Panc1 (cell line): Measurements from ENCODE around the gene JAML. TPM values are rescaled to one million over a fixed set of nuclear protein-coding genes. Genes with fewer than 3 reads are reported as not detected.
A peak's percentile ranks its signal among the peaks of the same experiment; 100 is the strongest.

ENCODE experiments used
- ATAC-seq: fragments of 200-7000 bp; cut with Tn5 transposase; 2 replicates; pipeline ENCODE4 v1.9.1; 2020; ENCODE audit warnings: mild to moderate bottlenecking, moderate library complexity
- BruUV-seq: library from RNA; stranded (reverse); fragments of 400-500 nt; replicated peaks from 2 replicates; lab custom pipeline; 2021; lab: Mats Ljungman, UMichigan
- CTCF ChIA-PET: fragments of 300-600 bp; sonication (Branson Sonifier 250); formaldehyde crosslinking; loops from one replicate; lab custom pipeline; 2022; ENCODE audit warnings: antibody characterized with exemption; lab: Charles Lee
- POLR2A ChIA-PET: fragments of 300-600 bp; sonication (Branson Sonifier 250); formaldehyde crosslinking; loops from one replicate; lab custom pipeline; 2022; ENCODE audit warnings: antibody characterized with exemption; lab: Charles Lee
- DNase-seq: peaks from one replicate; pipeline ENCODE4 v3.0.0-alpha.2; 2010; ENCODE audit warnings: low read depth, low spot score
- H3K27ac ChIP-seq: 2 replicates; pipeline ENCODE4 v1.5.1; 2011; ENCODE audit warnings: mild to moderate bottlenecking, low read length, inconsistent platforms
- H3K27me3 ChIP-seq: fragments of 200-500 bp; sonication (Bioruptor generic); 2 replicates; pipeline ENCODE4 v1.6.0; 2014; ENCODE audit warnings: low read length, inconsistent platforms; ENCODE audit not compliant: control insufficient read depth, insufficient read depth
- H3K36me3 ChIP-seq: fragments of 200-500 bp; sonication (Bioruptor generic); 2 replicates; pipeline ENCODE4 v1.5.1; 2014; ENCODE audit warnings: inconsistent platforms, mild to moderate bottlenecking, low read length, moderate library complexity; ENCODE audit not compliant: control insufficient read depth, insufficient read depth
- H3K4me1 ChIP-seq: 2 replicates; pipeline ENCODE4 v1.5.1; 2011; ENCODE audit warnings: inconsistent platforms, mild to moderate bottlenecking, low read length, moderate library complexity; ENCODE audit not compliant: control insufficient read depth, insufficient read depth
- H3K4me3 ChIP-seq, 2 experiments: 2 replicates each; pipeline ENCODE4 v1.5.1; 2011 to 2012; ENCODE audit warnings: low read depth in 2 of 2, low read length in 2 of 2, mild to moderate bottlenecking in 2 of 2, inconsistent platforms in 1 of 2, moderate library complexity in 1 of 2
- H3K9me3 ChIP-seq: fragments of 200-500 bp; sonication (Bioruptor generic); 2 replicates; pipeline ENCODE4 v1.5.1; 2014; ENCODE audit warnings: low read depth, mild to moderate bottlenecking, inconsistent platforms, low read length, moderate library complexity; ENCODE audit not compliant: control insufficient read depth, insufficient read depth
- POLR2AphosphoS5 ChIP-seq: IDR thresholded peaks from 2 replicates; pipeline ENCODE4 v1.6.1; 2012; ENCODE audit warnings: mild to moderate bottlenecking, low read depth, low read length, moderate library complexity
- SIN3A ChIP-seq: IDR thresholded peaks from 2 replicates; pipeline ENCODE4 v1.6.1; 2012; ENCODE audit warnings: low read depth, mild to moderate bottlenecking, low read length, moderate library complexity, borderline replicate concordance; ENCODE audit not compliant: insufficient read depth
- TCF7L2 ChIP-seq: IDR thresholded peaks from 2 replicates; pipeline ENCODE4 v1.6.1; 2011; ENCODE audit warnings: mild to moderate bottlenecking, low read depth, low read length, inconsistent platforms
- in situ Hi-C: cut with HindIII; loops from 2 replicates; pipeline ENCODE4 v1.10.0; 2016; ENCODE audit warnings: low sequenced_read_pairs, low pct_unique_long_range_greater_than_20kb
- intact Hi-C: fragments of 100-400 bp; cut with micrococcal nuclease; formaldehyde crosslinking; loops from one replicate; pipeline ENCODE4 v1.10.0; 2022; ENCODE audit not compliant: unreplicated experiment
- total RNA-seq: library from RNA; stranded (reverse); gene quantifications from one replicate; pipeline ENCODE4 v1.2.1, GENCODE V29; 2021; ENCODE audit not compliant: unreplicated experiment
- TF ChIP-seq, protein P1 (sequence below): fragments of 450-650 bp; IDR thresholded peaks from 2 replicates; pipeline ENCODE4 v1.5.1; 2017; ENCODE audit warnings: mild to moderate bottlenecking
- TF ChIP-seq, protein P2 (sequence below), 2 experiments: IDR thresholded peaks; 2 replicates each; pipeline ENCODE4 v1.6.1; 2011 to 2012; ENCODE audit warnings: low read depth in 2 of 2, control low read depth in 1 of 2, low read length in 1 of 2, mild to moderate bottlenecking in 1 of 2, moderate library complexity in 1 of 2; ENCODE audit not compliant: insufficient read depth in 1 of 2

Gene JAML
- total RNA-seq, 1 experiment from 2014 or later: 0.39 TPM

DNA sequence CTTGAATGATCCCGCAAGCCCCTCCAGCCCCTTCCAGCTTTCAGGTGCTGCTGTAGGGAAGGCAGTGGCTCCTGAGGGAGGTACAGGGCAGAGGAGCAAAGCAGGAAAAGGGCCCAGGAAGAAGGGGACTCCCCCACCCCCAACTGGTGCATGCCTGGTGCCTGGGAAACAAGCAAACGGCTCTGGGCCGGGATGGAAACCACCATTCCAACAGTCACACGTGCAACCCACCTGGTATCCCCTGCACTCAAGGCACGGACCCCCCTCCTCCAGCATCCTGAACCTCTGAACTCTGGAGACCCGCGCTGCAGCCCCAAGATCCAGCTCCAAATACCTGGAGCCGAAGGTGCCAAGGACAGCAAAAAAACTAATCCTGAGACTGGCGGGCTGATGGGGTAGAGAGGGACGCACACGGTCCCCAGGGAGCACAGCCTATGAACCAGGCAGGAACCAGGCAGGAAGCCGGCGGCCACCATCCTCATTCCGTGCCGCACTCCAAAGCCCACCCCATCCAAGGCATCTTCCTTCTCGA is 72.7 kb downstream of the JAML start:
- H3K27me3 ChIP-seq: peaks cover 30% of the 10 kb centered on the region
- H3K36me3 ChIP-seq: no peaks in the 10 kb centered on the region
- POLR2A ChIA-PET: no interaction called here
- BruUV-seq: no TSS peak
- in situ Hi-C loops (no loop called here), intact Hi-C loops (loop anchor here (5.0 kb wide), 1 partner anchor 140 kb away; no protein-coding TSS in a partner anchor)
- TF ChIP-seq, protein P1, sequence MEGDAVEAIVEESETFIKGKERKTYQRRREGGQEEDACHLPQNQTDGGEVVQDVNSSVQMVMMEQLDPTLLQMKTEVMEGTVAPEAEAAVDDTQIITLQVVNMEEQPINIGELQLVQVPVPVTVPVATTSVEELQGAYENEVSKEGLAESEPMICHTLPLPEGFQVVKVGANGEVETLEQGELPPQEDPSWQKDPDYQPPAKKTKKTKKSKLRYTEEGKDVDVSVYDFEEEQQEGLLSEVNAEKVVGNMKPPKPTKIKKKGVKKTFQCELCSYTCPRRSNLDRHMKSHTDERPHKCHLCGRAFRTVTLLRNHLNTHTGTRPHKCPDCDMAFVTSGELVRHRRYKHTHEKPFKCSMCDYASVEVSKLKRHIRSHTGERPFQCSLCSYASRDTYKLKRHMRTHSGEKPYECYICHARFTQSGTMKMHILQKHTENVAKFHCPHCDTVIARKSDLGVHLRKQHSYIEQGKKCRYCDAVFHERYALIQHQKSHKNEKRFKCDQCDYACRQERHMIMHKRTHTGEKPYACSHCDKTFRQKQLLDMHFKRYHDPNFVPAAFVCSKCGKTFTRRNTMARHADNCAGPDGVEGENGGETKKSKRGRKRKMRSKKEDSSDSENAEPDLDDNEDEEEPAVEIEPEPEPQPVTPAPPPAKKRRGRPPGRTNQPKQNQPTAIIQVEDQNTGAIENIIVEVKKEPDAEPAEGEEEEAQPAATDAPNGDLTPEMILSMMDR: no peak
- no peak for TF ChIP-seq TCF7L2
- TF ChIP-seq POLR2AphosphoS5: no peak
- no peak for TF ChIP-seq SIN3A
- TF ChIP-seq, protein P2, sequence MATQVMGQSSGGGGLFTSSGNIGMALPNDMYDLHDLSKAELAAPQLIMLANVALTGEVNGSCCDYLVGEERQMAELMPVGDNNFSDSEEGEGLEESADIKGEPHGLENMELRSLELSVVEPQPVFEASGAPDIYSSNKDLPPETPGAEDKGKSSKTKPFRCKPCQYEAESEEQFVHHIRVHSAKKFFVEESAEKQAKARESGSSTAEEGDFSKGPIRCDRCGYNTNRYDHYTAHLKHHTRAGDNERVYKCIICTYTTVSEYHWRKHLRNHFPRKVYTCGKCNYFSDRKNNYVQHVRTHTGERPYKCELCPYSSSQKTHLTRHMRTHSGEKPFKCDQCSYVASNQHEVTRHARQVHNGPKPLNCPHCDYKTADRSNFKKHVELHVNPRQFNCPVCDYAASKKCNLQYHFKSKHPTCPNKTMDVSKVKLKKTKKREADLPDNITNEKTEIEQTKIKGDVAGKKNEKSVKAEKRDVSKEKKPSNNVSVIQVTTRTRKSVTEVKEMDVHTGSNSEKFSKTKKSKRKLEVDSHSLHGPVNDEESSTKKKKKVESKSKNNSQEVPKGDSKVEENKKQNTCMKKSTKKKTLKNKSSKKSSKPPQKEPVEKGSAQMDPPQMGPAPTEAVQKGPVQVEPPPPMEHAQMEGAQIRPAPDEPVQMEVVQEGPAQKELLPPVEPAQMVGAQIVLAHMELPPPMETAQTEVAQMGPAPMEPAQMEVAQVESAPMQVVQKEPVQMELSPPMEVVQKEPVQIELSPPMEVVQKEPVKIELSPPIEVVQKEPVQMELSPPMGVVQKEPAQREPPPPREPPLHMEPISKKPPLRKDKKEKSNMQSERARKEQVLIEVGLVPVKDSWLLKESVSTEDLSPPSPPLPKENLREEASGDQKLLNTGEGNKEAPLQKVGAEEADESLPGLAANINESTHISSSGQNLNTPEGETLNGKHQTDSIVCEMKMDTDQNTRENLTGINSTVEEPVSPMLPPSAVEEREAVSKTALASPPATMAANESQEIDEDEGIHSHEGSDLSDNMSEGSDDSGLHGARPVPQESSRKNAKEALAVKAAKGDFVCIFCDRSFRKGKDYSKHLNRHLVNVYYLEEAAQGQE (IDR thresholded peaks at IDR 0.05; ENCODE audit: insufficient read depth in 1 of 2, low read depth in 2 of 2, low read length in 1 of 2): no peak
- DNase-seq (no peak), ATAC-seq (no peak)
- no peak overlapping the region for H3K27ac ChIP-seq
- H3K4me1 ChIP-seq: peaks cover 4% of the 10 kb centered on the region
- H3K4me3 ChIP-seq: peak overlapping the region in 1 of 2 experiments; percentile 50; a peak in 2 of 4 replicates
- no peaks in the 10 kb centered on the region for H3K9me3 ChIP-seq
- CTCF ChIA-PET: no interaction called here

DNA sequence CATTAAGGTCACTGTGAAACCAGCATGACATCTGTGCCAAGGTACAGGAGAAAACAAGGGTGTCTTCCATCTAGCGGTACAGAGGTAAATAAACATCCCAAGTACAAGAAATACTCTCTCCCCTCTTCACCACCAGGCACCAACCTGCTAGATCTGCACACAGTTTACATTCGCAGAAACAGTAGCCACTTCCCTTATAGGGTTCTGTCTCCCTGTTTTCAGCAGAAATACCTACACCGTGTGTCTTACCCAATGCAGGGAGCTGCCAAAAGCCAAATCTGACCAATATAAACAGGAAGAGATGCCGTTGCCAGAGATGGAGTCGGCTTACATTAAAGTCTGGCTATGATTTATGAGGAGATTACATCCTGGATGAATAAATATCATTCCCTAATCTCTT is 73.4 kb downstream of the JAML start:
- in situ Hi-C loops: no loop called here

More for the DNA sequence above, 73.4 kb downstream of the JAML start:
- intact Hi-C loops: loop anchor here (5.0 kb wide), 1 partner anchor 141 kb away; no protein-coding TSS in a partner anchor
- POLR2A ChIA-PET: no interaction called here
- Histone ChIP-seq H3K27ac (no peak overlapping the region), H3K36me3 (no peaks in the 10 kb centered on the region), H3K4me3 (no peak overlapping the region), H3K4me1 (peaks cover 2% of the 10 kb centered on the region), H3K9me3 (no peaks in the 10 kb centered on the region), H3K27me3 (peaks cover 29% of the 10 kb centered on the region)
- CTCF ChIA-PET: no interaction called here
- TF ChIP-seq TCF7L2: no peak
- TF ChIP-seq, protein P2 (IDR thresholded peaks at IDR 0.05; ENCODE audit: insufficient read depth in 1 of 2, low read depth in 2 of 2, low read length in 1 of 2): no peak
- TF ChIP-seq POLR2AphosphoS5: no peak
- ATAC-seq (no peak), DNase-seq (no peak)
- no TSS peak for BruUV-seq
